IMR-90 (cell line): Measurements from ENCODE around the gene PNPLA5. TPM values are rescaled to one million over a fixed set of nuclear protein-coding genes. Genes with fewer than 3 reads are reported as not detected.

ENCODE experiments used
- ATAC-seq: fragments of 200-7000 bp; cut with Tn5 transposase; 2 replicates; pipeline ENCODE4 v1.9.1; 2020; ENCODE audit warnings: low read depth, mild to moderate bottlenecking, moderate library complexity
- BruUV-seq: library from RNA; stranded (reverse); fragments of 400-500 nt; replicated peaks from 2 replicates; lab custom pipeline; 2021; lab: Mats Ljungman, UMichigan
- CTCF ChIA-PET: fragments of 300-600 bp; formaldehyde crosslinking; extraction: SDS; loops from one replicate; lab custom pipeline; 2021; ENCODE audit warnings: antibody characterized with exemption; lab: Yijun Ruan, JAX
- POLR2A ChIA-PET: fragments of 300-600 bp; sonication (Branson Sonifier 250); formaldehyde crosslinking; loops from one replicate; lab custom pipeline; 2022; ENCODE audit warnings: antibody characterized with exemption; ENCODE audit not compliant: unreplicated experiment; lab: Charles Lee
- DNase-seq: peaks from one replicate; pipeline ENCODE4 v3.0.0; 2013
- H2AFZ ChIP-seq: replicated peaks from 2 replicates; pipeline ENCODE3; 2013; ENCODE audit warnings: low read length, mild to moderate bottlenecking; ENCODE audit not compliant: poor library complexity
- H2AK5ac ChIP-seq: 2 replicates; pipeline ENCODE4 v1.6.1; 2013; ENCODE audit warnings: low read depth, low read length, inconsistent platforms
- H2AK9ac ChIP-seq: replicated peaks from 2 replicates; pipeline ENCODE3; 2013; ENCODE audit warnings: mild to moderate bottlenecking, low read depth, low read length, moderate library complexity; ENCODE audit not compliant: poor library complexity
- H2BK120ac ChIP-seq: 2 replicates; pipeline ENCODE4 v1.6.1; 2013; ENCODE audit warnings: low read depth, low read length, inconsistent platforms
- H2BK15ac ChIP-seq: 3 replicates; pipeline ENCODE4 v1.6.1; 2013; ENCODE audit warnings: low read depth, low read length, inconsistent platforms
- H2BK20ac ChIP-seq: 2 replicates; pipeline ENCODE4 v1.6.1; 2013; ENCODE audit warnings: low read depth, mild to moderate bottlenecking, inconsistent platforms, low read length, moderate library complexity
- H2BK5ac ChIP-seq: 2 replicates; pipeline ENCODE4 v1.6.1; 2013; ENCODE audit warnings: mild to moderate bottlenecking, low read depth, low read length, inconsistent platforms; ENCODE audit not compliant: poor library complexity, severe bottlenecking
- H3K14ac ChIP-seq: replicated peaks from 2 replicates; pipeline ENCODE4 v1.6.1; 2013; ENCODE audit warnings: low read depth, low read length, inconsistent platforms
- H3K18ac ChIP-seq: 2 replicates; pipeline ENCODE4 v1.6.1; 2013; ENCODE audit warnings: low read depth, low read length, control low read depth
- H3K23ac ChIP-seq: 2 replicates; pipeline ENCODE4 v1.6.1; 2013; ENCODE audit warnings: low read depth, low read length, inconsistent platforms
- H3K27ac ChIP-seq: 2 replicates; pipeline ENCODE4 v1.5.1; 2013; ENCODE audit warnings: mild to moderate bottlenecking, control low read depth, low read length; ENCODE audit not compliant: insufficient read depth
- H3K27me3 ChIP-seq: 2 replicates; pipeline ENCODE4 v1.6.1; 2013; ENCODE audit warnings: low read length; ENCODE audit not compliant: control insufficient read depth, insufficient read depth
- H3K36me3 ChIP-seq: 2 replicates; pipeline ENCODE4 v1.6.1; 2013; ENCODE audit warnings: low read length, mixed read lengths; ENCODE audit not compliant: control insufficient read depth, insufficient read depth
- H3K4ac ChIP-seq: 2 replicates; pipeline ENCODE4 v1.6.1; 2013; ENCODE audit warnings: low read depth, low read length, inconsistent platforms
- H3K4me1 ChIP-seq: 2 replicates; pipeline ENCODE4 v1.6.1; 2013; ENCODE audit warnings: low read length, mixed read lengths; ENCODE audit not compliant: control insufficient read depth, insufficient read depth
- H3K4me2 ChIP-seq: 2 replicates; pipeline ENCODE4 v1.6.1; 2013; ENCODE audit warnings: low read depth, mild to moderate bottlenecking, control low read depth, low read length, moderate library complexity
- H3K4me3 ChIP-seq: 2 replicates; pipeline ENCODE4 v1.5.1; 2013; ENCODE audit warnings: low read depth, mild to moderate bottlenecking, control low read depth, low read length, moderate library complexity; ENCODE audit not compliant: insufficient read depth
- H3K56ac ChIP-seq: 2 replicates; pipeline ENCODE4 v1.6.1; 2013; ENCODE audit warnings: low read length, inconsistent platforms; ENCODE audit not compliant: insufficient read depth; ENCODE audit errors: extremely low read depth
- H3K79me1 ChIP-seq, 2 experiments: 2 replicates each; pipeline ENCODE4 v1.6.1; 2013; ENCODE audit warnings: low read length in 2 of 2, inconsistent platforms in 1 of 2, low read depth in 1 of 2
- H3K9ac ChIP-seq: 2 replicates; pipeline ENCODE4 v1.6.1; 2013; ENCODE audit warnings: low read depth, low read length, control low read depth
- H3K9me1 ChIP-seq: 2 replicates; pipeline ENCODE4 v1.6.1; 2013; ENCODE audit warnings: low read length, inconsistent platforms; ENCODE audit not compliant: insufficient read depth
- H3K9me3 ChIP-seq: 2 replicates; pipeline ENCODE4 v1.6.1; 2013; ENCODE audit warnings: low read length; ENCODE audit not compliant: control insufficient read depth, insufficient read depth
- H4K20me1 ChIP-seq: 2 replicates; pipeline ENCODE4 v1.6.1; 2013; ENCODE audit warnings: low read length, inconsistent platforms; ENCODE audit not compliant: insufficient read depth
- H4K5ac ChIP-seq: 2 replicates; pipeline ENCODE4 v1.6.1; 2013; ENCODE audit warnings: mild to moderate bottlenecking, low read depth, low read length, control low read depth
- H4K8ac ChIP-seq, 2 experiments: 2 replicates each; pipeline ENCODE4 v1.6.1; 2013; ENCODE audit warnings: low read depth in 2 of 2, low read length in 2 of 2, control low read depth in 1 of 2, inconsistent platforms in 1 of 2
- H4K91ac ChIP-seq: 2 replicates; pipeline ENCODE4 v1.6.1; 2013; ENCODE audit warnings: low read depth, low read length, inconsistent platforms; ENCODE audit not compliant: insufficient read depth
- BHLHE40 ChIP-seq: fragments of 150-350 bp; IDR thresholded peaks from 2 replicates; pipeline ENCODE4 v1.6.1; 2016; ENCODE audit warnings: mild to moderate bottlenecking, low read depth, low read length
- CEBPB ChIP-seq: IDR thresholded peaks from 2 replicates; pipeline ENCODE4 v1.6.1; 2012; ENCODE audit warnings: low read depth, low read length, improper control_type of control experiment
- CHD1 ChIP-seq: IDR thresholded peaks from 2 replicates; pipeline ENCODE4 v1.6.1; 2012; ENCODE audit warnings: low read depth, low read length, improper control_type of control experiment
- FOS ChIP-seq: fragments of 150-350 bp; IDR thresholded peaks from 2 replicates; pipeline ENCODE4 v1.6.1; 2016; ENCODE audit warnings: low read depth, low read length
- MAZ ChIP-seq: IDR thresholded peaks from 2 replicates; pipeline ENCODE4 v1.6.1; 2012; ENCODE audit warnings: low read depth, mild to moderate bottlenecking, low read length, improper control_type of control experiment, moderate library complexity, borderline replicate concordance
- WGBS, 2 experiments: methylation state at CpG; one replicate each; pipeline versions ENCODE4 v1.1.5 to v1.1.7; 2013; ENCODE audit warnings: missing lambda C conversion rate in 2 of 2; ENCODE audit not compliant: insufficient read length in 1 of 2; ENCODE audit errors: extremely low coverage in 2 of 2; 5-methylcytosine and 5-hydroxymethylcytosine counted together
- dilution Hi-C: fragments of 300-500 bp; cut with HindIII; formaldehyde crosslinking; loops from one replicate; pipeline ENCODE4 v1.14.3; 2018; ENCODE audit warnings: low sequenced_read_pairs; ENCODE audit not compliant: unreplicated experiment
- in situ Hi-C: fragments of 300-500 bp; cut with MboI; formaldehyde crosslinking; loops from 3 replicates; pipeline ENCODE4 v1.14.3; 2019; ENCODE audit warnings: low sequenced_read_pairs, inconsistent platforms, mixed read lengths
- intact Hi-C: fragments of 100-400 bp; cut with micrococcal nuclease; formaldehyde crosslinking; loops from 2 replicates; pipeline ENCODE4 v1.10.0; 2022
- polyA plus RNA-seq, 3 experiments: library from polyadenylated mRNA; depleted of rRNA; stranded (reverse); fragments of >200 nt; gene quantifications; 2 replicates each; pipeline ENCODE4 v1.2.3, GENCODE V29; 2012; ENCODE audit warnings: low replicate concordance in 1 of 3
- total RNA-seq: library from RNA; depleted of rRNA; stranded (reverse); fragments of >200 nt; gene quantifications from 2 replicates; pipeline ENCODE4 v1.2.3, GENCODE V29; 2012
- TF ChIP-seq, protein P1 (sequence below): fragments of 150-350 bp; IDR thresholded peaks from 2 replicates; pipeline ENCODE4 v1.6.1; 2017; ENCODE audit warnings: mild to moderate bottlenecking, antibody characterized with exemption, low read length, low read depth

PNPLA5 gene
- total and polyA plus RNA-seq, 2 of the 4 experiments (the other 2 are of a cell fraction) = 0.18 to 0.44 TPM

DNA sequence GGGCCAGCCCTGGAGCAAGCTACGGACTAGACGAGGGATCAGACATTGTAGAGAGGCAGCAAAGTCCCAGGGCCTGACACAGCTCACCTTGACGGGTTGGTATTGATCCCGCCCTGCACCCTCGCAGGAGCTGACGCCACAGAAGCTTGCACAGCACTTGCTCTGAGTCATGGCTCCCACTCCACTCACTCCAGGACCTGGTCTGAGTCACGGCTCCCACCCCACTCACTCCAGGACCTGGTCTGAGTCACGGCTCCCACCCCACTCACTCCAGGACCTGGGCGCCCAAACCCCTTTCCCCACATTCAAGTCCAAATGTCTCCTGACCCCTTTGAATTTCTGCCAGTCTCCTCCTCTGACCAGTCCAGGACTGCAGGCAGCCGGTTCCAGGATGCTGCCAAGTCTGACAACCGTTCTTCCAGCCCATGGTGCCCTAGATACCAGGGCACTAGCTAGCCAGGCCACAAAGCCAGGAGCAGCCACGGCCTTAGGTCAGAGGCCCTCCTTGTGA, 6.0 kb upstream of the PNPLA5 start:
- POLR2A ChIA-PET = no interaction called here

More for the DNA sequence above, 6.0 kb upstream of the PNPLA5 start:
- Histone ChIP-seq H3K27ac (peak overlapping the region; percentile 12; the same call in 1 of the 2 replicates), H2AK9ac (peak overlapping the region; percentile 74), H3K4me1 (peaks cover 36% of the 10 kb centered on the region), H3K9me3 (no peaks in the 10 kb centered on the region), H3K4ac (peak overlapping the region; percentile 90), H3K79me1 (no peaks in the 10 kb centered on the region), H2AK5ac (peak overlapping the region; percentile 92), H3K36me3 (no peaks in the 10 kb centered on the region), H4K5ac (peak overlapping the region; percentile 45), H3K27me3 (peaks cover 2% of the 10 kb centered on the region; the same call in 1 of the 2 replicates), H3K14ac (peak overlapping the region; percentile 40), H4K20me1 (peaks cover 3% of the 10 kb centered on the region; the same call in 1 of the 2 replicates), H3K4me3 (no peak overlapping the region), H2BK15ac (peak overlapping the region; percentile 93; the same call in 2 of the 3 replicates), H4K91ac (peak overlapping the region; percentile 76), H3K18ac (peak overlapping the region; percentile 22), H2BK120ac (peak overlapping the region; percentile 86), H2AFZ (peak overlapping the region; percentile 81), H3K9ac (no peak overlapping the region), H3K23ac (no peak overlapping the region), H3K4me2 (no peak overlapping the region), H4K8ac (peak overlapping the region; percentile 6 to 66; a peak in 2 of 4 replicates), H3K56ac (no peak overlapping the region), H2BK20ac (peak overlapping the region; percentile 92), H2BK5ac (peak overlapping the region; percentile 62), H3K9me1 (peaks cover 19% of the 10 kb centered on the region)
- WGBS, 2 experiments = 9% methylated on average over 4 of the region's 12 CpGs; no CpG with 5 or more reads in 1 of the 2 experiments
- dilution Hi-C loops = no loop called here
- in situ Hi-C loops = no loop called here
- TF ChIP-seq, protein P1, sequence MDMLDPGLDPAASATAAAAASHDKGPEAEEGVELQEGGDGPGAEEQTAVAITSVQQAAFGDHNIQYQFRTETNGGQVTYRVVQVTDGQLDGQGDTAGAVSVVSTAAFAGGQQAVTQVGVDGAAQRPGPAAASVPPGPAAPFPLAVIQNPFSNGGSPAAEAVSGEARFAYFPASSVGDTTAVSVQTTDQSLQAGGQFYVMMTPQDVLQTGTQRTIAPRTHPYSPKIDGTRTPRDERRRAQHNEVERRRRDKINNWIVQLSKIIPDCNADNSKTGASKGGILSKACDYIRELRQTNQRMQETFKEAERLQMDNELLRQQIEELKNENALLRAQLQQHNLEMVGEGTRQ = no peak
- 0 out of 2 replicates have a peak, but pooled peaks have one; percentile 14 for TF ChIP-seq MAZ
- TF ChIP-seq CHD1 = no peak
- peak; percentile 96 for TF ChIP-seq FOS
- TF ChIP-seq BHLHE40 = peak; percentile 20; the same call in 1 of the 2 replicates
- peak; percentile 80 for TF ChIP-seq CEBPB
- no TSS peak for BruUV-seq
- DNase-seq (peak; percentile 87), ATAC-seq (peak; percentile 60)
- intact Hi-C loops = no loop called here
- CTCF ChIA-PET = interaction anchor here (0.8 to 1.5 kb wide), 3 partner anchors 13 to 48 kb away, joined by 3 to 7 read pairs (median 6); no protein-coding TSS in a partner anchor
